Superior temporal gyrus (tissue), 1 donor: Measurements from ENCODE around the gene APH1A.
"Not testable (repeated sequence)": the region's sequence is repeated elsewhere in the genome, so short reads cannot be mapped to it uniquely, and the experiment has no call there.

Experiments
- DNase-seq: peaks from one replicate; pipeline ENCODE4 v3.0.0-alpha.2; 2016; ENCODE audit errors: extremely low spot score

APH1A gene

GRCh38 chr1:150268340-150268704 is 494 bp downstream of the APH1A start:
- no peak for DNase-seq

GRCh38 chr1:150267896-150268295 is 920 bp downstream of the APH1A start:
- no peak for DNase-seq

GRCh38 chr1:150263549-150263948 is 5.3 kb downstream of the APH1A start:
- no peak for DNase-seq

- DNase-seq: no peak
Observed at GRCh38 chr1:150262388-150263320, 6.2 kb downstream of the APH1A start.

GRCh38 chr1:150261367-150261766 is 7.4 kb downstream of the APH1A start:
- DNase-seq: no peak

- no peak for DNase-seq
Observed at GRCh38 chr1:150259758-150260669, 8.8 kb downstream of the APH1A start.

- DNase-seq: peak; percentile 59
Observed at GRCh38 chr1:150259217-150259616, 9.6 kb downstream of the APH1A start.

- peak; percentile 53 for DNase-seq
Observed at GRCh38 chr1:150257624-150258585, 10.9 kb downstream of the APH1A start, which contains the start of gene CA14. TSS of gene CA14 (plus strand) at chr1:150257774. CDS start at chr1:150258129, 355 bp downstream.

- peak; percentile 83 for DNase-seq
Observed at GRCh38 chr1:150256554-150257341, 12.1 kb downstream of the APH1A start.

- DNase-seq: no peak
Observed at GRCh38 chr1:150256198-150256553, 12.6 kb downstream of the APH1A start.

- DNase-seq: no peak
Observed at GRCh38 chr1:150249936-150250335, 18.9 kb downstream of the APH1A start.

- no peak for DNase-seq
Observed at GRCh38 chr1:150243003-150243402, 25.8 kb downstream of the APH1A start.

- no peak for DNase-seq
Observed at GRCh38 chr1:150237746-150238145, 31.1 kb downstream of the APH1A start.

- not testable (repeated sequence) for DNase-seq
Observed at GRCh38 chr1:150237176-150237575, 31.6 kb downstream of the APH1A start.

- no peak for DNase-seq
Observed at GRCh38 chr1:150236614-150237100, 32.2 kb downstream of the APH1A start.

GRCh38 chr1:150235852-150236613 is 32.8 kb downstream of the APH1A start, which contains the start of gene ANP32E:
TSS of gene ANP32E (minus strand) at chr1:150236112. CDS start at chr1:150235786, 326 bp downstream.
- DNase-seq: peak; percentile 98

GRCh38 chr1:150235294-150235851 is 33.4 kb downstream of the APH1A start:
- no peak for DNase-seq

GRCh38 chr1:150234566-150235293 is 34.1 kb downstream of the APH1A start:
- peak; percentile 70 for DNase-seq

GRCh38 chr1:150234309-150234565 is 34.6 kb downstream of the APH1A start:
- DNase-seq: peak; percentile 32
